Measurements from ENCODE around the gene FAM163A. TPM values are rescaled to one million over a fixed set of nuclear protein-coding genes. Genes with fewer than 3 reads are reported as not detected.

Gene FAM163A
- total RNA-seq, 4 donors from 2014 or later: under 0.01 to 0.50 (median 0.24) TPM

GRCh38 chr1:179793281-179793680 is 50.2 kb downstream of the FAM163A start:
- no peaks in the 10 kb centered on the region for H3K36me3 ChIP-seq
- WGBS: 85% methylated on average over 4 of the region's 4 CpGs
- intact Hi-C loops (cut with DNase I): no loop called here
- H3K9me3 ChIP-seq: no peaks in the 10 kb centered on the region
- no peaks in the 10 kb centered on the region for H3K27me3 ChIP-seq
- TF ChIP-seq POLR2AphosphoS5 (IDR thresholded peaks at IDR 0.05) (no peak), POLR2A (IDR thresholded peaks at IDR 0.05; ENCODE audit: low read depth) (no peak), EP300 (IDR thresholded peaks at IDR 0.05) (no peak), CTCF (IDR thresholded peaks at IDR 0.05) (no peak)
- no peak for DNase-seq (ENCODE audit: extremely low spot score)
- H3K4me1 ChIP-seq: no peaks in the 10 kb centered on the region
- no peak overlapping the region for H3K4me3 ChIP-seq
- no peak overlapping the region for H3K27ac ChIP-seq (replicated peaks in 1 of 4)

DNA sequence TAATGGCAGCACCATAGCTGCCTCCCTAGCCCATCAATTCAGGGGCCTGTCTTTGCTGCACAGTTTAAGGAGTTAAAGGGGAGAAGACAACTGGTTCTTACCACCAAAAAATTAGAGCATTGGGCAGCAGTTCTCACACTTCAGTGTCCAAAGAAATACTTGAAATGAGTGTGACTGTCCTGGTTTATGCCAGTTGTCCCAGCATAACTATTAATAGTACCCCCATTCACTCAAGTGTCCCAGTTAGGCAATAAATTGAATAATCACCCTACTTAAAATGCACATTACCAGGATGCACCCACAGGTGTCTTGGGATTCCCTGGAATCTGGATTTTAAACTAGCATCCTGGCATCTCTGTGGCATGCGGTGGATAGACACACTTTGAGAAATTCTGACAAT is 51.1 kb downstream of the FAM163A start:
- no peaks in the 10 kb centered on the region for H3K36me3 ChIP-seq
- no peaks in the 10 kb centered on the region for H3K4me1 ChIP-seq
- WGBS: 88% methylated on average over 1 of the region's 1 CpG
- intact Hi-C loops (cut with DNase I): no loop called here
- H3K4me3 ChIP-seq: no peak overlapping the region
- TF ChIP-seq POLR2AphosphoS5 (IDR thresholded peaks at IDR 0.05): no peak
- no peak for TF ChIP-seq CTCF (IDR thresholded peaks at IDR 0.05)
- TF ChIP-seq POLR2A (IDR thresholded peaks at IDR 0.05; ENCODE audit: low read depth): no peak
- TF ChIP-seq EP300 (IDR thresholded peaks at IDR 0.05): no peak
- no peak overlapping the region for H3K27ac ChIP-seq (replicated peaks in 1 of 4)
- DNase-seq (ENCODE audit: extremely low spot score): no peak
- H3K9me3 ChIP-seq: no peaks in the 10 kb centered on the region
- no peaks in the 10 kb centered on the region for H3K27me3 ChIP-seq

GRCh38 chr1:179794669-179795068 is 51.6 kb downstream of the FAM163A start:
- WGBS: 62% methylated on average over 4 of the region's 4 CpGs
- H3K4me1 ChIP-seq: no peaks in the 10 kb centered on the region
- H3K4me3 ChIP-seq: no peak overlapping the region
- H3K36me3 ChIP-seq: no peaks in the 10 kb centered on the region
- no peaks in the 10 kb centered on the region for H3K27me3 ChIP-seq
- TF ChIP-seq POLR2A (IDR thresholded peaks at IDR 0.05; ENCODE audit: low read depth) (no peak), EP300 (IDR thresholded peaks at IDR 0.05) (no peak)
- no peaks in the 10 kb centered on the region for H3K9me3 ChIP-seq
- no peak for DNase-seq (ENCODE audit: extremely low spot score)
- intact Hi-C loops (cut with DNase I): no loop called here
- H3K27ac ChIP-seq (replicated peaks in 1 of 4): no peak overlapping the region

GRCh38 chr1:179798213-179798863 is 55.2 kb downstream of the FAM163A start:
- H3K9me3 ChIP-seq: no peaks in the 10 kb centered on the region
- no peaks in the 10 kb centered on the region for H3K4me1 ChIP-seq
- H3K27me3 ChIP-seq: no peaks in the 10 kb centered on the region
- H3K36me3 ChIP-seq: no peaks in the 10 kb centered on the region
- TF ChIP-seq POLR2AphosphoS5 (IDR thresholded peaks at IDR 0.05) (no peak), POLR2A (IDR thresholded peaks at IDR 0.05; ENCODE audit: low read depth) (no peak), CTCF (IDR thresholded peaks at IDR 0.05) (no peak), EP300 (IDR thresholded peaks at IDR 0.05) (no peak)
- intact Hi-C loops (cut with DNase I): no loop called here
- no peak overlapping the region for H3K4me3 ChIP-seq
- WGBS: 76% methylated on average over 10 of the region's 10 CpGs
- no peak for DNase-seq (ENCODE audit: extremely low spot score)
- H3K27ac ChIP-seq (replicated peaks in 1 of 4): no peak overlapping the region

- Histone ChIP-seq H3K4me1 (no peaks in the 10 kb centered on the region), H3K36me3 (no peaks in the 10 kb centered on the region), H3K4me3 (no peak overlapping the region), H3K9me3 (no peaks in the 10 kb centered on the region), H3K27ac (replicated peaks in 1 of 4) (no peak overlapping the region), H3K27me3 (no peaks in the 10 kb centered on the region)
- TF ChIP-seq CTCF (IDR thresholded peaks at IDR 0.05) (no peak), POLR2A (IDR thresholded peaks at IDR 0.05; ENCODE audit: low read depth) (no peak), EP300 (IDR thresholded peaks at IDR 0.05) (no peak), POLR2AphosphoS5 (IDR thresholded peaks at IDR 0.05) (no peak)
- no peak for DNase-seq (ENCODE audit: extremely low spot score)
- intact Hi-C loops (cut with DNase I): no loop called here
- WGBS: 87% methylated on average over 6 of the region's 6 CpGs
These were observed 55.9 kb downstream of the FAM163A start for GRCh38 chr1:179798864-179799516.
